DND-41 (cell line): ENCODE measurements around the gene ZBTB12.

Experiments used
- ATAC-seq: fragments of 200-7000 bp; cut with Tn5 transposase; 3 replicates; pipeline ENCODE4 v1.9.1; 2021; ENCODE audit warnings: low read depth; ENCODE audit not compliant: insufficient read depth
- DNase-seq: peaks from one replicate; pipeline ENCODE4 v3.0.0-alpha.2; 2020
- H2AFZ ChIP-seq: 2 replicates; pipeline ENCODE4 v1.6.0; 2012; ENCODE audit warnings: low read depth, low read length
- H3K27ac ChIP-seq: 2 replicates; pipeline ENCODE4 v1.5.1; 2012; ENCODE audit warnings: low read length, inconsistent platforms
- H3K27me3 ChIP-seq: fragments of 200-600 bp; sonication (generic); 2 replicates; pipeline ENCODE4 v1.6.0; 2012; ENCODE audit warnings: low read length, mild to moderate bottlenecking, inconsistent platforms; ENCODE audit not compliant: insufficient read depth, poor library complexity
- H3K36me3 ChIP-seq: 2 replicates; pipeline ENCODE4 v1.5.1; 2012; ENCODE audit warnings: low read length, inconsistent platforms; ENCODE audit not compliant: insufficient read depth
- H3K4me1 ChIP-seq: 2 replicates; pipeline ENCODE4 v1.5.1; 2012; ENCODE audit warnings: mild to moderate bottlenecking, low read length; ENCODE audit not compliant: insufficient read depth
- H3K4me2 ChIP-seq: 2 replicates; pipeline ENCODE4 v1.6.0; 2012; ENCODE audit warnings: mild to moderate bottlenecking, moderate library complexity, low read length, inconsistent platforms; ENCODE audit not compliant: insufficient read depth
- H3K4me3 ChIP-seq, 2 experiments: fragments of 200-600 bp in 1 of 2; shearing (Covaris generic) in 1 of 2; 2 replicates each; pipeline ENCODE4 v1.5.1; 2012 to 2016; ENCODE audit warnings: inconsistent platforms in 2 of 2, low read length in 2 of 2, mild to moderate bottlenecking in 2 of 2, low read depth in 1 of 2, moderate library complexity in 1 of 2
- H3K79me2 ChIP-seq: 2 replicates; pipeline ENCODE4 v1.6.0; 2012; ENCODE audit warnings: low read length, inconsistent platforms; ENCODE audit not compliant: insufficient read depth
- H3K9ac ChIP-seq: 2 replicates; pipeline ENCODE4 v1.6.0; 2012; ENCODE audit warnings: low read depth, mild to moderate bottlenecking, inconsistent platforms, low read length, moderate library complexity
- H3K9me3 ChIP-seq: 2 replicates; pipeline ENCODE4 v1.5.1; 2012; ENCODE audit warnings: low read length, moderate library complexity, mild to moderate bottlenecking, inconsistent platforms; ENCODE audit not compliant: insufficient read depth, severe bottlenecking
- H4K20me1 ChIP-seq: 2 replicates; pipeline ENCODE4 v1.6.0; 2012; ENCODE audit warnings: low read length; ENCODE audit not compliant: insufficient read depth
- EZH2 ChIP-seq: IDR thresholded peaks from 3 replicates; pipeline ENCODE4 v1.6.1; 2012; ENCODE audit warnings: borderline replicate concordance, low read depth, mild to moderate bottlenecking, moderate library complexity, low read length, inconsistent platforms; ENCODE audit not compliant: severe bottlenecking
- TF ChIP-seq, protein P1 (sequence below): IDR thresholded peaks from 2 replicates; pipeline ENCODE4 v1.5.1; 2012; ENCODE audit warnings: borderline replicate concordance, low read length, moderate library complexity, mild to moderate bottlenecking; ENCODE audit not compliant: poor library complexity, severe bottlenecking; ENCODE audit errors: extremely low read depth

Gene ZBTB12

GRCh38 chr6:31881136-31881859 is 20.6 kb downstream of the ZBTB12 start:
- Histone ChIP-seq H3K79me2 (no peaks in the 10 kb centered on the region), H3K4me1 (no peaks in the 10 kb centered on the region), H3K4me2 (no peak overlapping the region), H3K36me3 (peaks cover 63% of the 10 kb centered on the region), H3K9ac (no peak overlapping the region), H2AFZ (no peak overlapping the region), H3K4me3 (no peak overlapping the region), H3K9me3 (no peaks in the 10 kb centered on the region), H3K27ac (no peak overlapping the region), H3K27me3 (no peaks in the 10 kb centered on the region), H4K20me1 (peaks cover 11% of the 10 kb centered on the region; the same call in 1 of the 2 replicates)
- TF ChIP-seq EZH2 = no peak
- TF ChIP-seq, protein P1, sequence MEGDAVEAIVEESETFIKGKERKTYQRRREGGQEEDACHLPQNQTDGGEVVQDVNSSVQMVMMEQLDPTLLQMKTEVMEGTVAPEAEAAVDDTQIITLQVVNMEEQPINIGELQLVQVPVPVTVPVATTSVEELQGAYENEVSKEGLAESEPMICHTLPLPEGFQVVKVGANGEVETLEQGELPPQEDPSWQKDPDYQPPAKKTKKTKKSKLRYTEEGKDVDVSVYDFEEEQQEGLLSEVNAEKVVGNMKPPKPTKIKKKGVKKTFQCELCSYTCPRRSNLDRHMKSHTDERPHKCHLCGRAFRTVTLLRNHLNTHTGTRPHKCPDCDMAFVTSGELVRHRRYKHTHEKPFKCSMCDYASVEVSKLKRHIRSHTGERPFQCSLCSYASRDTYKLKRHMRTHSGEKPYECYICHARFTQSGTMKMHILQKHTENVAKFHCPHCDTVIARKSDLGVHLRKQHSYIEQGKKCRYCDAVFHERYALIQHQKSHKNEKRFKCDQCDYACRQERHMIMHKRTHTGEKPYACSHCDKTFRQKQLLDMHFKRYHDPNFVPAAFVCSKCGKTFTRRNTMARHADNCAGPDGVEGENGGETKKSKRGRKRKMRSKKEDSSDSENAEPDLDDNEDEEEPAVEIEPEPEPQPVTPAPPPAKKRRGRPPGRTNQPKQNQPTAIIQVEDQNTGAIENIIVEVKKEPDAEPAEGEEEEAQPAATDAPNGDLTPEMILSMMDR = no peak
- DNase-seq (no peak), ATAC-seq (no peak)

DNA sequence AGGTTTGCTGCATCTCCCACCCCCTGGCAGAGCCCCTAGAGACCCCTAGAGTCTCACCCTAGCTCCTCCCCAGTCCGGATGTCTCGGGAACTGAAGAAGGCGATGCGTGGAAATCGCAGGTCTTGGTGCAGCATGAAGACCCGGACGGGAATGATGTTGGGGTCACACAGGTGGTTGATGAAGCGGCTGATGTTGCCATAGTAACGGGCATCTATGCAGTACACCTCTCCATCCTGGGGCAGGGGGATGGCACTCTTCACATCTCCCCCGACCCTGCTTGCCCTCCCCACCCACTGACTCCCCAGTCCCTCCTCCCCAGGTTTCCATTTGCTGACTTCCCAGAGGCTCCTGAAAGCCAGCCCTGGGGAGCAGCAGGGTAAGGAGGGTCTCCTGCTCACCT is 21.3 kb downstream of the ZBTB12 start:
- no peak overlapping the region for H3K4me3 ChIP-seq
- ATAC-seq (no peak), DNase-seq (no peak)
- H3K27ac ChIP-seq = no peak overlapping the region
- H3K9ac ChIP-seq = no peak overlapping the region
- peaks cover 11% of the 10 kb centered on the region; the same call in 1 of the 2 replicates for H4K20me1 ChIP-seq
- H3K9me3 ChIP-seq = no peaks in the 10 kb centered on the region
- H2AFZ ChIP-seq = no peak overlapping the region
- no peaks in the 10 kb centered on the region for H3K79me2 ChIP-seq
- no peaks in the 10 kb centered on the region for H3K27me3 ChIP-seq
- TF ChIP-seq, protein P1 = no peak
- TF ChIP-seq EZH2 = no peak
- H3K4me2 ChIP-seq = no peak overlapping the region
- peaks cover 57% of the 10 kb centered on the region for H3K36me3 ChIP-seq
- no peaks in the 10 kb centered on the region for H3K4me1 ChIP-seq

GRCh38 chr6:31879901-31880300 is 22.0 kb downstream of the ZBTB12 start:
- Histone ChIP-seq H3K27me3 (no peaks in the 10 kb centered on the region), H3K27ac (no peak overlapping the region), H3K79me2 (no peaks in the 10 kb centered on the region), H3K4me1 (no peaks in the 10 kb centered on the region), H3K4me3 (no peak overlapping the region), H3K36me3 (peaks cover 52% of the 10 kb centered on the region), H2AFZ (no peak overlapping the region), H3K4me2 (no peak overlapping the region), H3K9me3 (no peaks in the 10 kb centered on the region), H3K9ac (no peak overlapping the region), H4K20me1 (peaks cover 11% of the 10 kb centered on the region; the same call in 1 of the 2 replicates)
- DNase-seq (no peak), ATAC-seq (no peak)
- no peak for TF ChIP-seq EZH2
- TF ChIP-seq, protein P1 = no peak
